ENCODE results near the gene MANBA.

The MANBA gene

DNA sequence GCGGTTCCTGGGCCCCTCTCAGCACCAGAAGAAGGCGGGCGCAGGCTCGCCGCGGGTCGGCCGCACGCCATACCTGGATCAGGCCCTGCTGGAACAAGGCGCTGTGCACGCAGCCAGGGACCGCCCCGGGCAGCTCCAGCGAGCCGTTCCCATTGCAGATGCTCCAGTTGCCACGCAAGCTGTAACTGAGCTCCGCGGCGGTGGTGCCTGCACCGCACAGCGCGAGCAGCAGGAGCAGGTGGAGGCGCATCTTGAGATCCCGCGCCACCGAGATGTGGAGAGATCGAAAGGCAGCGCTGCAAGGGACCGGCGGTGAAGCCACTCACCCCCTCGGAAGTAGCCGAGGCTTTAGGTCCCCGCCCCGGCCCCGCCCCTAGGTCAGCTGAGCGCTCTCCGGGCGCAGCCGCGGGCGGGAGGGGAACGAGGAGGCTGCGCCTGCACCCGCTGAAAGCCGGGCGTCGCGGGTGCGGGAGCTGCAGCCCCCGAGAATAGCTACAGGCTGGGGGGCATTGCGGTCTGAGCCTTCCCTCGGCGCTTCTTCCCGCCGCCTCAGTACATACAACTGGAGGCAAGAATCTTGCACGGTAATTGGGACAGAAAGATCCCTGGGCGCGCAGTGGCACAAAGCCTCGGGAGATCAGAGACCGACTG, at the start of gene MANBA:
Gene MANBA (minus strand): TSS at position 324 of the 651 bp plus-strand sequence. CDS start 74 bp downstream, at position 250.
- Mint-ChIP-seq H3K4me1 (ENCODE audit: low read depth) (peaks cover 31% of the 10 kb centered on the region), H3K27me3 (ENCODE audit: low read depth) (peaks cover 11% of the 10 kb centered on the region), H3K36me3 (ENCODE audit: low read depth) (peaks cover 13% of the 10 kb centered on the region), H3K27ac (peak within 1 kb of the TSS; percentile 85), H3K4me3 (peak within 1 kb of the TSS; percentile 93), H3K9me3 (no peaks in the 10 kb centered on the region)

GRCh38 chr4:102809691-102810090, 48.9 kb upstream of the MANBA start:
- Mint-ChIP-seq H3K27ac (peak overlapping the region; percentile 10), H3K4me1 (ENCODE audit: low read depth) (peaks cover 53% of the 10 kb centered on the region), H3K27me3 (ENCODE audit: low read depth) (no peaks in the 10 kb centered on the region), H3K4me3 (no peak overlapping the region), H3K36me3 (ENCODE audit: low read depth) (peaks cover 37% of the 10 kb centered on the region), H3K9me3 (no peaks in the 10 kb centered on the region)

DNA sequence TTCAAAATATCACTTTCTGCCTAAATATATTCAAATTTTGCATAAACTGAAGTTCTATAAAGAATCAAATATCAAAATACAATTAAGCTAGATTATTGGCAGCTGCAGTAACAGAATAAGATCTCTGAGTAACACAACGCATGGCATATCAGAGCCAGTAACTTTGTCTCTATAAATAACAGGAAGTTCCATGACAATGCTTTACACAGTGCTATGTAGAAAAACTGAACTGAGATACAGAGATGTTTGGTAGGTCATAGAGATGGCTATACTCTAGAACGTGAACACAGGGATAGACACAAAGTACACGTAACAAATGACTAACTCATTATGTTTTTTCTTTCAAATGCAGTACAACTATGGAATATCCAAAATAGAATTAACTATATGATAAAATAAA, 48.4 kb upstream of the MANBA start:
- Mint-ChIP-seq H3K36me3 (ENCODE audit: low read depth) (peaks cover 37% of the 10 kb centered on the region), H3K27ac (peak overlapping the region; percentile 31), H3K27me3 (ENCODE audit: low read depth) (no peaks in the 10 kb centered on the region), H3K4me1 (ENCODE audit: low read depth) (peaks cover 50% of the 10 kb centered on the region), H3K4me3 (peak overlapping the region; percentile 15), H3K9me3 (no peaks in the 10 kb centered on the region)

DNA sequence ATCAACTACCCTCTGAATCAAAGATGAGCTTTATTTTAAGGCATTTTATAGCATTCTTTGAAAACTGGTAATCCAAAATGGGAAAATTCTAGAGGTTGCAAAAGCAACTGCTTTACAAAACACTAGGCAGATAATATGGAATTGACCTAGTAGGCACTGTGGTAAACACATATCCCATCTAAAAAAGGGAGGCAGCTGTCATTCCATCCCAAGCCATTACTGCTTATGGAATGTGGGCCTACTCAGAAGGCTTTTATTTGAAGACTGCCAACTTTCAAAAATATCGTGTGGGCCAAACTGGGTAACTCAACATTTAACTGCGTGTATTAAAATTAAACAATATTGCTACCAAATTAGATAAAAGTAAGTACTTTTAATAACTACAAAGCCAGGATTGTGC, 47.2 kb upstream of the MANBA start:
- no peaks in the 10 kb centered on the region for H3K27me3 Mint-ChIP-seq (ENCODE audit: low read depth)
- H3K9me3 Mint-ChIP-seq = no peaks in the 10 kb centered on the region
- peaks cover 35% of the 10 kb centered on the region for H3K36me3 Mint-ChIP-seq (ENCODE audit: low read depth)
- no peak overlapping the region for H3K27ac Mint-ChIP-seq
- H3K4me1 Mint-ChIP-seq (ENCODE audit: low read depth) = peaks cover 44% of the 10 kb centered on the region
- no peak overlapping the region for H3K4me3 Mint-ChIP-seq

DNA sequence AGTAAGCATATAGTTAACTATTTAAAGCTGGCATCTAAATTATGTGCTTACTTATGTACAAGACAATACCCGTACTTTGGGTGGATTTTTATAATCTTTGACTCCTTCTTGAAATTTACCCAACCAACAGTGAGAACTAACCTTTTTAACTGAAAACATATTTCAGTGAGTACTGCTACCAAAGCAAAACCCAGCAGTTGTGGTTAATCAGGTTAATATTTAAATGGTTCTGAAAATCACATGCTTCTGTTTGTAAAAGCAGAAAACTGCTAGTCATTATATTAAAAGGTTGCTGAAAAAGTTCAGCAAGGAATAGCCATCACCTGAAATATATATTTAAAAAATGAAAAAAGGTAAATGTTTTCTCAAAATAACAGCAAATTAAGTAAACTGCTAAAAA, 46.6 kb upstream of the MANBA start:
- no peaks in the 10 kb centered on the region for H3K27me3 Mint-ChIP-seq (ENCODE audit: low read depth)
- H3K4me1 Mint-ChIP-seq (ENCODE audit: low read depth) = peaks cover 47% of the 10 kb centered on the region
- no peak overlapping the region for H3K27ac Mint-ChIP-seq
- peaks cover 41% of the 10 kb centered on the region for H3K36me3 Mint-ChIP-seq (ENCODE audit: low read depth)
- no peak overlapping the region for H3K4me3 Mint-ChIP-seq
- no peaks in the 10 kb centered on the region for H3K9me3 Mint-ChIP-seq

DNA sequence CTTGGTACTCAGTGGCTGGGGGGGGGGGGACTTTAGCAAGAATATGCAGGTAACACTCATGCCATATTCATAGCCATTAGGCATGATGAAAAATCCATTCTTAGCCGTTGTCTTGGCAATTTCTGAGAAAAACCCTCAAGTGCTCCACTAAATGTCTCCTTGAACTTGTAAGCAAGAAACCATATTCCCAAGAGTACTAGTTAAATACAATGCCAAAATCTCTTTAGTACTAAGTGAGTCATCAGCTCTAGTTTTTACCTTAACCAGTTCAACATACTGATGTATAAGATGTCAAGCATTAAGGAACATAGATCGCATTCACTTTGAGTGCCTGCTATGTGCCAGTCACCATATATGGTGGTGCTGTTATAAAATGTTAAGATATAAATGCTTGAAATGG, 39.0 kb upstream of the MANBA start:
- peaks cover 14% of the 10 kb centered on the region for H3K4me1 Mint-ChIP-seq (ENCODE audit: low read depth)
- no peaks in the 10 kb centered on the region for H3K9me3 Mint-ChIP-seq
- no peak overlapping the region for H3K4me3 Mint-ChIP-seq
- H3K27ac Mint-ChIP-seq = no peak overlapping the region
- H3K36me3 Mint-ChIP-seq (ENCODE audit: low read depth) = peaks cover 52% of the 10 kb centered on the region
- H3K27me3 Mint-ChIP-seq (ENCODE audit: low read depth) = no peaks in the 10 kb centered on the region

GRCh38 chr4:102794999-102795398, 34.2 kb upstream of the MANBA start:
- Mint-ChIP-seq H3K4me1 (ENCODE audit: low read depth) (peaks cover 10% of the 10 kb centered on the region), H3K36me3 (ENCODE audit: low read depth) (peaks cover 61% of the 10 kb centered on the region), H3K27ac (no peak overlapping the region), H3K9me3 (no peaks in the 10 kb centered on the region), H3K4me3 (no peak overlapping the region), H3K27me3 (ENCODE audit: low read depth) (no peaks in the 10 kb centered on the region)

DNA sequence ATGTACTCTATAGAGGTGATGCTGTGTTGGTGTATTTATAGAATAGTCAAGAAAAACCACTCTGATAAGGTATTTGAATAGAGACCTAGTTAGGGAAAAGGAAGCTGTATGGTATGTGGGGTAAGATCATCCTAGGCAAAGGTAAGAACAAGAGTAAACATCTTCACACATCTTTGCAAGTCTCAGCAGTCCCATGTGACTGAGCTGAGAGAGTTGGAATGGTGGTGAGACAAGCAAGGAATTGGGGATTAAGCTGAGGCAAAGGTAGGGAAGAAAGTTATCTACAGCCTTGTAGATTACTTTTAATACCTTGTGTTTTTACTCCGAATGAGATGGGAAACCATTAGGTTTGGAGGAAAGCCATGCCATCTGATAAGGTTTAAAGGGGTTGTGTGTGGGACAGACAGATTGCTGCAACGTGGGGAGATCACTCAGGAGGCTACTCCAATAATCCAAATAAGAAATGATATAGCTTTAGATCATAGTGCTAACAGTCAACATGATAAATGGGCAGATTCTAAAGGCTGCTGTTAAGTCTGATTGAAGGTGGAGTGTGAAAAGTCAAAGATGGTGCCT, 31.7 kb upstream of the MANBA start:
- H3K4me3 Mint-ChIP-seq = no peak overlapping the region
- no peaks in the 10 kb centered on the region for H3K9me3 Mint-ChIP-seq
- no peaks in the 10 kb centered on the region for H3K27me3 Mint-ChIP-seq (ENCODE audit: low read depth)
- H3K36me3 Mint-ChIP-seq (ENCODE audit: low read depth) = peaks cover 50% of the 10 kb centered on the region
- no peak overlapping the region for H3K27ac Mint-ChIP-seq
- H3K4me1 Mint-ChIP-seq (ENCODE audit: low read depth) = peaks cover 9% of the 10 kb centered on the region

- peaks cover 9% of the 10 kb centered on the region for H3K4me1 Mint-ChIP-seq (ENCODE audit: low read depth)
- peaks cover 43% of the 10 kb centered on the region for H3K36me3 Mint-ChIP-seq (ENCODE audit: low read depth)
- H3K27ac Mint-ChIP-seq = no peak overlapping the region
- no peaks in the 10 kb centered on the region for H3K27me3 Mint-ChIP-seq (ENCODE audit: low read depth)
- H3K9me3 Mint-ChIP-seq = no peaks in the 10 kb centered on the region
- H3K4me3 Mint-ChIP-seq = no peak overlapping the region
Observed at GRCh38 chr4:102791318-102791835, 30.6 kb upstream of the MANBA start.

DNA sequence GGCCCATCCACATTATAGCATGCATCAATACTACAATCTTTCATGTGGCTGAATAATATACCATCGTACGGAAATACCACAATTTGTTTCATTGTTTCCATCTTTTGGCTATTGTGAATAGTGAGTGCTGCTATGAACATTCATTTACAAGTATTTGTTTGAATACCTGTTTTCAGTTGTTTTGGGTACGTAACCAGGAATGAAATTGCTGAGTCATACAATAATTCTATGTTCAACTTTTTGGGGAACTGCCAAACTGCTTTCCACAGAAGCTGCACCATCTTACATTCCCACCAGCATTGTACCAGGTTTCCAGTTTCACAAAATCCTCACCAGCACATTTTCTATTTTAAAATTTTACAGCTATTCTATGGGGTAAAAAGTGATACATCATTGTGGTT, 28.5 kb upstream of the MANBA start:
- no peak overlapping the region for H3K27ac Mint-ChIP-seq
- H3K27me3 Mint-ChIP-seq (ENCODE audit: low read depth) = no peaks in the 10 kb centered on the region
- no peaks in the 10 kb centered on the region for H3K9me3 Mint-ChIP-seq
- peaks cover 7% of the 10 kb centered on the region for H3K4me1 Mint-ChIP-seq (ENCODE audit: low read depth)
- H3K36me3 Mint-ChIP-seq (ENCODE audit: low read depth) = peaks cover 27% of the 10 kb centered on the region
- H3K4me3 Mint-ChIP-seq = no peak overlapping the region

GRCh38 chr4:102787944-102788343, 27.2 kb upstream of the MANBA start:
- Mint-ChIP-seq H3K27ac (no peak overlapping the region), H3K27me3 (ENCODE audit: low read depth) (no peaks in the 10 kb centered on the region), H3K4me3 (no peak overlapping the region), H3K4me1 (ENCODE audit: low read depth) (peaks cover 3% of the 10 kb centered on the region), H3K36me3 (ENCODE audit: low read depth) (peaks cover 19% of the 10 kb centered on the region), H3K9me3 (no peaks in the 10 kb centered on the region)

- no peaks in the 10 kb centered on the region for H3K9me3 Mint-ChIP-seq
- H3K27ac Mint-ChIP-seq = no peak overlapping the region
- H3K36me3 Mint-ChIP-seq (ENCODE audit: low read depth) = peaks cover 13% of the 10 kb centered on the region
- H3K4me3 Mint-ChIP-seq = no peak overlapping the region
- H3K4me1 Mint-ChIP-seq (ENCODE audit: low read depth) = peaks cover 2% of the 10 kb centered on the region
- H3K27me3 Mint-ChIP-seq (ENCODE audit: low read depth) = no peaks in the 10 kb centered on the region
Observed at GRCh38 chr4:102787096-102787881, 26.5 kb upstream of the MANBA start.

GRCh38 chr4:102786279-102786678, 25.5 kb upstream of the MANBA start:
- H3K4me1 Mint-ChIP-seq (ENCODE audit: low read depth) = no peaks in the 10 kb centered on the region
- no peak overlapping the region for H3K27ac Mint-ChIP-seq
- no peak overlapping the region for H3K4me3 Mint-ChIP-seq
- no peaks in the 10 kb centered on the region for H3K27me3 Mint-ChIP-seq (ENCODE audit: low read depth)
- H3K36me3 Mint-ChIP-seq (ENCODE audit: low read depth) = peaks cover 7% of the 10 kb centered on the region
- no peaks in the 10 kb centered on the region for H3K9me3 Mint-ChIP-seq

DNA sequence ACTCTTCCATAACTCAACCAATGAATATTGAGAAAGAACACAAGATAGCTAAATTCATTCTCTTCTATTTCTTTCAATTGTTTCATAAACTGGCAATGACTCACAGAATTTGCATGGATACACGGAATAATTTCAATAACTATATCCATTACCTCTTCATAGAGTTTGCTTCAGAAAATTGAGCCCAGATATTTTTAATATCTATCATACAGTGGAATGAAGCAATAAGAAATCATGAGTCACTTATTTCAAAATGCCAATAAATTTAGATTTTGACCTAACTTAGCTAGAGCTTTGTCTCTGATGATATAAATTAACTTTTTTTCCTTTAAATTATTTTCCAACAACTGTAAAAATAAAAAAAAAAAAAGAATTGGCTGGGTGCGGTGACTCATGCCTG, 22.2 kb upstream of the MANBA start:
- no peaks in the 10 kb centered on the region for H3K9me3 Mint-ChIP-seq
- H3K27ac Mint-ChIP-seq = no peak overlapping the region
- H3K4me1 Mint-ChIP-seq (ENCODE audit: low read depth) = peaks cover 1% of the 10 kb centered on the region
- H3K36me3 Mint-ChIP-seq (ENCODE audit: low read depth) = no peaks in the 10 kb centered on the region
- no peak overlapping the region for H3K4me3 Mint-ChIP-seq
- peaks cover 7% of the 10 kb centered on the region for H3K27me3 Mint-ChIP-seq (ENCODE audit: low read depth)

GRCh38 chr4:102781570-102781969, 20.8 kb upstream of the MANBA start:
- Mint-ChIP-seq H3K36me3 (ENCODE audit: low read depth) (no peaks in the 10 kb centered on the region), H3K27me3 (ENCODE audit: low read depth) (peaks cover 17% of the 10 kb centered on the region), H3K27ac (no peak overlapping the region), H3K4me3 (no peak overlapping the region), H3K9me3 (no peaks in the 10 kb centered on the region), H3K4me1 (ENCODE audit: low read depth) (peaks cover 1% of the 10 kb centered on the region)

All from T-helper 1 cell treated with Interleukin-12 subunit alpha and Interleukin-12 subunit beta and Interleukin-4 antibody, amounts not matched to agents 30 μg/mL and 1 μg/mL, for 36 hours (primary cell).